HG03108 (cell line): ENCODE data around the gene BACH2.
A peak's percentile ranks its signal among the peaks of the same experiment; 100 is the strongest.
"Not testable (repeated sequence)": the region's sequence is repeated elsewhere in the genome, so short reads cannot be mapped to it uniquely, and the experiment has no call there.

Source experiments
- ATAC-seq: cut with Tn5 transposase; IDR thresholded peaks from one replicate; pipeline ENCODE4 v1.9.1; 2021; ENCODE audit warnings: moderate library complexity; ENCODE audit not compliant: unreplicated experiment

Gene BACH2

GRCh38 chr6:90296341-90297114, at the start of gene BACH2:
Gene BACH2 (minus strand): TSS chr6:90296843. CDS start chr6:90008844, 287,999 bp downstream.
- ATAC-seq = peak; percentile 65

DNA sequence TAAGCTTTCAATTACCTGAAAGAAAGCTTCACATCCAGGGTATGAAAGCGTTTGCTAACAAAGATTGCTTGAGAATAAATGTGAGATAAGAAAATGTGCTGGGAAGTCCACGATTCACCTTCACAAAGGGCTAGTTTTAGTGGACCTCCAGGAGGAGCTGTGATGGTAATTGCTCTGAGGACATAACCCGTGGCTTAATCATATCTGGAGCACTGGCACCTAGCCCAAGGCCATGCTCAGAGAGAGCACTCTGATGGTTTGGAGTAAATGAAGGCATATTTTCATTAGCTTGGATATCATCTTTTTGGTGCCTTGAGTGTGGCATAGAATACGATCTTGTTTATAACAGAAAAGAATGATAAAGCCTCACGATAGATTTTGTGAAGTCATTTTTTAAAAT, 46.9 kb upstream of the BACH2 start:
- no peak for ATAC-seq

DNA sequence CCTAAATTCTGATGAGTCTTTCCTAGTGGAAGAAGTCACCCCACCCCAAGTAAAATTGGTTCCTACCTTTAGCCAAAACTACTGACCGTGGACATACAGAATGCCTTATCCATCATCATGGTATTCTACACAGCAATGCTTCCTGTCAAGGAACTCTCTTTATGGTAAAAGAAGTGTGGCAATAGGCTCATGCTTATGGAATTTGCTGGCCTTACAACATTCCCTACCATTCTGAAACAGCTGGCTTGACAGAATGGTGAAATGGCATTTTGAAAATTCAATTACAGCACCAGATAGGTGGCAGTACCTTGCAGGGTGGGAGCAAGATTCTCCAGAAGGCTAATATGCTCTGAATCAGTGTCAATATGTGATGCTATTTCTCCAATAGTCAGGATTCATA, 41.8 kb upstream of the BACH2 start:
- no peak for ATAC-seq

- ATAC-seq = no peak
These were observed 39.8 kb upstream of the BACH2 start for GRCh38 chr6:90336388-90336947.

- no peak for ATAC-seq
These were observed 37.3 kb upstream of the BACH2 start for GRCh38 chr6:90333928-90334327.

DNA sequence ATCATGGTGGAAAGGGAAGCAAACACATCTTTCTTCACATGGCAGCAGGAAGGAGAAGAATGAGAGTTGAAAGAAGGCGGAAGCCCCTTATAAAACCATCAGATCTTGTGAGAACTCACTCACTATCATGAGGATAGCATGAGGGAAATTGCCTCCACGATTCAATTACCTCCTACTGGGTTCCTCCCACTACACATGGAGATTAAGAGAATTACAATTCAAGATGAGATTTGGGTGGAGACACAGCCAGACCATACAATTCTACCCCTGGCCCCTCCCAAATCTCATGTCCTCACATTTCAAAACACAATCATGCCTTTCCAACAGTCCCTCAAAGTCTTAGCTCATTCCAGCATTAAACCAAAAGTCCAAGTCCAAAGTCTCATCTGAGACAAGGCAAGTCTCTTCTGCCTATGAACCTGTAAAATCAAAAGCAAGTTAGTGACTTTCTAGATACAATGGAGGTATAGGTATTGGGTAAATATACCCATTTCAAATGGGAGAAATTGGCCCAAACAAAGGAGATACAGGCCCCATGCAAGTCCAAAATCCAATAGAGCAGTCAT, 36.4 kb upstream of the BACH2 start:
- not testable (repeated sequence) for ATAC-seq

- ATAC-seq = no peak
These were observed 32.9 kb upstream of the BACH2 start for GRCh38 chr6:90329386-90330077.

- no peak for ATAC-seq
These were observed 31.4 kb upstream of the BACH2 start for GRCh38 chr6:90328004-90328403.

GRCh38 chr6:90326404-90327057, 29.9 kb upstream of the BACH2 start:
- no peak for ATAC-seq

- no peak for ATAC-seq
These were observed 27.1 kb upstream of the BACH2 start for GRCh38 chr6:90323706-90324105.

DNA sequence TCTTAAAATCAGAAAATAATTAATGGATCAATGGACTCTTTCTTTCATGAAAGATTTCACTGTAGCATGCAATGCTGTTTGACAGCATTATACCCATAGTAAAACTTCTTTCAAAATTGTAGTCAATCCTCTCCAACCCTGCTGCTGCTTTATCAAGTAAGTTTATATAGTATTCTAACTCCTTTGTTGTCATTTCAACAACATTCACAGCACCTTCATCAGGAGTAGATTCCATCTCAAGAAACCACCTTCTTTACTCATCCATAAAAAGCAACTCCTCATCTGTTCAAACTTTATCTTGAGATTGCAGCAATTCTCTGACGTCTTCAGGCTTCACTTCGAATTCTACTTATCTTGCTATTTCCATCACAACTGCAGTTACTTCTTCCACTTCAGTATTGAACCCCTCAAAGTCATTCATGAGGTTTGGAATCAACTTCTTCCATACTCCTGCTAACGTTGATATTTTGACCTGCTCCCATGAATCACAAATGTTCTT, 26.4 kb upstream of the BACH2 start:
- no peak for ATAC-seq

DNA sequence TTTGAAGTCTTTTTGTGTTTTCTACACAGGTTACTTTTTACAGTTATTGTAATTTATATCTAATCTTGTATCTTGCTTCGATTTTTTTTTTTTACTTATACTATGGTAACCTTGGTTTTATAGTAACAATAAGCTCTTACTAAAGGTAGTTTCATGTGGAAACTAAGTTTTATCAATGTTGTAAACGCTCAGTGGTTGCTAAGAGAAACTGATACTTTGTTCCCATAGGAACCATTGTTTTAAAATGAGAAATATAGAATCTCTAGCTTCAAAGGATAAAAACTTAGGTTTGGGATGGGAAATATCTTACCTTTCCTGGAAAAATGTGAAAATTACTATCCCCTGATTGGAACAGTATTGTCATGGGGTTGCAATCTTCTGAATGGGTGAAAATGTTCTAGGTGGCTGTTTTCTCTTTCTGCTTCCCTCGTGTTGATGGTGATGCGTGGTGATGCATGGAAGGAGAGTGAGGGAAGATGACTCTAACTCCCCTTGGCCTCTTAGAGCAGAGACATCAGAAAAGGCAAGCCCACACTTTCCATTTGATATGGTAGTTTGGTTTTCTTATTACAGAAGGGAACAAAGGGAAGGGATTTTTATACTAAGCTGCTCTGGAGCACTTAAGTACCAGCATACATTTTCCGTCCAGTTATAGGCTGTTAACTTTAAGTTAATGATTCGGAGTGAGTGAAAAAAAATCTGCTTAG, 23.5 kb upstream of the BACH2 start:
- ATAC-seq = no peak

DNA sequence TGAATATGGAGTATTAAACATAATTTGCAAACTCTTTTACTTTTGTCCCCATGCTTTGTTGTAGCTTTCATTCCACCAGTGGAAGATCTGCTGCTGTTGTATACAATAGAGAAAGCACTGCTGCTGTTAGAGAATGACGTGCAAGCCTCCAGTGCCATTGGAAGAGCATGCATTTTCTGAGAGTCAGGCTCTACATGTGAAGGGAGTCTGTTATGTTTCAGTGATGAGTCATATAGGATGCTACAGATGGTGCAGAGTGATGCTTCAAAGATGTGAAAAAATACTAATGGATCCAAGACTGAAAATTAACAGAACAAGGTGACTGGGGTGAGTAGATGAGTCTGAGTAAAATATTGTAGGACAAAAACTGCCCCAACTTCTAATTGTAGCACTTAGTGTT, 22.4 kb upstream of the BACH2 start:
- no peak for ATAC-seq

DNA sequence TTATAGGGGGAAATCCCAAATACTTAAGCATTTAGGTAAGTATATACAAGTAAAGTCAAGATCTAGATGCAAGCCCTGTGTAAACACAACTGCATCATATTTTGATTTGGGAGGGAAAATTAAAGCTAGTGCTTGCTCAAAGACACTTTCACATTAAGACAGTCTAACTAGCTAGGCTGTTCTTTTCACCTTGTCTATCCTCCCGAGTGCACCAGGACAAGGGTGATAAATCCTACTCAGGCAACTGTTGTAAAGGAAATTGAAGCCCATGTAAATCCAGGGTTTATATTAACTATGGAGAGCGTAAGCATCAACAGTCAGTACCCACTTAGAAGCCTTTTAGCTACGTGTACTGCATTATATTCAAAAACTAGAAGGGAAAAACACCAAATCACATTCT, 19.3 kb upstream of the BACH2 start:
- no peak for ATAC-seq

DNA sequence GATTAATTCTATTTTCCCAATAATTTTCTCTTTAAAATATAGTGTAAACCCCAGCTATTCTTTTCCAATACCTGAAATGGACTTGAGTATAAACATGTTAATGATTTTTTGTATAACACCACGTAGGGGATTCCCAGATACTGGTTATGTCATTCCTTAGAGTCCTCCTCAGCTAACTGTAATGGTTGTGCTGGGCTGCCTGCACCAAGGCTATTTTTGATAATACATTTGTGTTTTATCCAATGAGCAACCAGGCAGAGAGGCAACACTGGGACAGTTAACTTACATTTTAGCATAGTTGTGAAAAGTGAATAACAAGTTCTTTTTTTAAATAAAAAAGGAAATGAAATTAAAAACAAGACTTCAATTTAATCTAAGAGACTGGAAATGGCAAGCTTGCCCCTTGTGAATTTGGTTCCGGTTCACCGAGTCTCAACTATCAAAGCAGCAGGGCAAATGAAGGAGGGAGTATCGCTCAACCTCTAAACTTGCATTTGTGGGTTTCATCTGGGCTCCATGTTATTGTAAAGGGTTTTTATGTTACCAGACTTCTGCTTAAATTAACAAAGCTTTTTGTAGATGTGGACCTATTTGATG, 18.8 kb upstream of the BACH2 start:
- no peak for ATAC-seq

DNA sequence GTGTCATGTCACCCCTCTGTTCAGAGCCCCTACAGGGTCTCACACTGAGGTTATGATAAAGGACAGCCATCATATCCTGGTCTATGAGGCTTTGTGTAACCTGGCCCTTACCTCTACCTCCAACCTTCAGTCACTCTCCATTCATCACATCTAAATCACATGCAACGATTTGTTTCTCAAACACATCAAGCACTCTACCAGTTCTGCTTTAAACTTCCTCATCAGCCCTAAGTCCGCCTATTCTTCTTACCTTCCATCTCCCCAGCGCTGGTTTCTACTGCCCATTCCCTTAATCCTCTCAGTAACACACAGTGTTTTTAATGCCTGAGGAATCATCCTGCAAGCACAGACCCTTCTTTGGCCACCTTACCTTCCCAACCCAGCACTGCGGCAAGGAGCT, 17.9 kb upstream of the BACH2 start:
- ATAC-seq = no peak

DNA sequence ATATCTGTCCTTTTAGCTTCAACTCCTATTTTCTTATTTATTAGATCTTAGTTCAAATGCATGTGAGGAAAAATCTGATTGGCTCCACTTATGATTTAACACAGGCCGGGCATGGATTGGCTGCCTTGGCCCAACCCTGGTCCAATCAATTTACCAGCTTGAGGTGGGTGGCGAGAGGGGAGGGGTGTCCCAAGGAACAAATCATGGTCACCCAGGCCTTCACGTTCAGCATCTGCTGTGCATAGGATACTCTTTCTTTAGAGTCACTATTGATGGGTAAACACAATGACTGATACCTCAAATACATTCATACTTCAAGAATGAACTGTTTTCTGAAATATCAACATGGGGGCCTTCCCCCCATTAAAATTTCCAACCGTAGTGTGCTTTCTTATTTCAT, 14.9 kb upstream of the BACH2 start:
- no peak for ATAC-seq

- no peak for ATAC-seq
These were observed 9.3 kb upstream of the BACH2 start for GRCh38 chr6:90305800-90306448.

DNA sequence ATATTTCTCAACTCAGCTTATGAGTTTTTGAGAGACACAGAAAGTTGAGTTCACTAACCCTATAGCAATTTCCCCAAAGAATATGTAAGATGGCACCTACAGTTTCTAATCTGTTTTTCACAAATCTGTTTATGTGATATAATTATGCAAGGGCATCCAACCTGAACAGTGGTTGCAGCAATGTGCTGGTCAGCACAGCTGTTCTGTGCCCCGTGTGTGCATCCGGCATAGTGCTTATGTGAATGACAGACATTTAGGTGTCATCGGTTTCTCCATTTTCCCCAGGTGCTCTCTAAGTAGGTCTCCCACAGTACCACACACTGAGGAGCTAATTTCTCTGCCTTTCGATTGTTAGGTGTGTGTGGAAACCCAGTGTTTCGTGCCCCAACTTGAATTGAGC, 7.7 kb upstream of the BACH2 start:
- no peak for ATAC-seq

- ATAC-seq = no peak
These were observed 6.4 kb upstream of the BACH2 start for GRCh38 chr6:90303039-90303438.
